Measurements from ENCODE around the gene S1PR3.
"Not testable (repeated sequence)": the region's sequence is repeated elsewhere in the genome, so short reads cannot be mapped to it uniquely, and the experiment has no call there.

The S1PR3 gene

GRCh38 chr9:88991066-88992034 is at the start of gene S1PR3:
S1PR3 (plus strand) TSS chr9:88991468; CDS start chr9:89001201, 9,733 bp downstream.
- DNase-seq, result peak in 3 of 10 donors; percentile 37 to 84 (median 77)
- intact Hi-C loops (cut with DNase I), result no loop called here

- DNase-seq; intact Hi-C loops (cut with DNase I): not testable (repeated sequence)
Observed at GRCh38 chr9:88941586-88941985, 49.7 kb upstream of the S1PR3 start.

GRCh38 chr9:88942411-88942810 is 48.9 kb upstream of the S1PR3 start:
- no peak for DNase-seq

GRCh38 chr9:88945636-88946333 is 45.5 kb upstream of the S1PR3 start:
- DNase-seq, result no peak
- intact Hi-C loops (cut with DNase I), result no loop called here

More at GRCh38 chr9:88942411-88942810, 48.9 kb upstream of the S1PR3 start:
- intact Hi-C loops (cut with DNase I), result no loop called here

- intact Hi-C loops (cut with DNase I), result no loop called here
- no peak for DNase-seq
Observed at GRCh38 chr9:88947581-88948573, 43.4 kb upstream of the S1PR3 start.

GRCh38 chr9:88949425-88949824 is 41.8 kb upstream of the S1PR3 start:
- intact Hi-C loops (cut with DNase I), result no loop called here
- peak in 1 of 10 donors; percentile 21 for DNase-seq

GRCh38 chr9:88949961-88950340 is 41.3 kb upstream of the S1PR3 start:
- intact Hi-C loops (cut with DNase I), result no loop called here
- DNase-seq, result no peak

GRCh38 chr9:88950341-88951154 is 40.7 kb upstream of the S1PR3 start:
- intact Hi-C loops (cut with DNase I), result no loop called here
- DNase-seq, result no peak

- intact Hi-C loops (cut with DNase I), result no loop called here
- DNase-seq, result no peak
Observed at GRCh38 chr9:88951155-88951542, 40.1 kb upstream of the S1PR3 start.

GRCh38 chr9:88952086-88952615 is 39.1 kb upstream of the S1PR3 start:
- intact Hi-C loops (cut with DNase I), result no loop called here
- no peak for DNase-seq

- peak in 1 of 10 donors; percentile 66 for DNase-seq
- intact Hi-C loops (cut with DNase I), result no loop called here
Observed at GRCh38 chr9:88952976-88953375, 38.3 kb upstream of the S1PR3 start.

- peak in 3 of 10 donors; percentile 20 to 78 (median 27) for DNase-seq
- intact Hi-C loops (cut with DNase I), result no loop called here
Observed at GRCh38 chr9:88953381-88954029, 37.8 kb upstream of the S1PR3 start.

GRCh38 chr9:88954066-88954465 is 37.2 kb upstream of the S1PR3 start:
- DNase-seq, result no peak

GRCh38 chr9:88957526-88957925 is 33.7 kb upstream of the S1PR3 start:
- intact Hi-C loops (cut with DNase I), result no loop called here
- peak in 1 of 10 donors; percentile 48 for DNase-seq

More at GRCh38 chr9:88954066-88954465, 37.2 kb upstream of the S1PR3 start:
- intact Hi-C loops (cut with DNase I), result no loop called here

- no peak for DNase-seq
- intact Hi-C loops (cut with DNase I), result no loop called here
Observed at GRCh38 chr9:88959727-88960469, 31.4 kb upstream of the S1PR3 start.

GRCh38 chr9:88960632-88961031 is 30.6 kb upstream of the S1PR3 start:
- intact Hi-C loops (cut with DNase I), result no loop called here
- no peak for DNase-seq

GRCh38 chr9:88965473-88965872 is 25.8 kb upstream of the S1PR3 start:
- no peak for DNase-seq
- intact Hi-C loops (cut with DNase I), result no loop called here
